OCI-LY7 (cell line): Measurements from ENCODE around the gene KRTAP9-4. TPM values are rescaled to one million over a fixed set of nuclear protein-coding genes. Genes with fewer than 3 reads are reported as not detected.
"Not testable (repeated sequence)": the region's sequence is repeated elsewhere in the genome, so short reads cannot be mapped to it uniquely, and the experiment has no call there.

Experiments
- BruUV-seq: library from RNA; stranded (reverse); fragments of 400-500 nt; replicated peaks from 2 replicates; lab custom pipeline; 2021; lab: Mats Ljungman, UMichigan
- CTCF ChIA-PET: fragments of 300-600 bp; sonication (Branson Sonifier 250); formaldehyde crosslinking; loops from one replicate; lab custom pipeline; 2022; ENCODE audit warnings: antibody characterized with exemption; ENCODE audit not compliant: unreplicated experiment; lab: Charles Lee
- POLR2A ChIA-PET: fragments of 300-600 bp; sonication (Branson Sonifier 250); formaldehyde crosslinking; loops from one replicate; lab custom pipeline; 2022; ENCODE audit warnings: antibody characterized with exemption; lab: Charles Lee
- DNase-seq: peaks from one replicate; pipeline ENCODE4 v3.0.0-alpha.2; 2015; ENCODE audit warnings: low spot score
- H2AFZ ChIP-seq: fragments of 200-600 bp; sonication (generic), shearing (Covaris generic); 2 replicates; pipeline ENCODE4 v1.6.1; 2014; ENCODE audit warnings: mild to moderate bottlenecking, antibody characterized with exemption, low read length, moderate library complexity
- H3K27ac ChIP-seq: fragments of 200-600 bp; sonication (generic); 2 replicates; pipeline ENCODE4 v1.5.1; 2014; ENCODE audit warnings: mixed run types, low read depth, mild to moderate bottlenecking, moderate library complexity, low read length, inconsistent platforms; ENCODE audit not compliant: poor library complexity, severe bottlenecking
- H3K36me3 ChIP-seq: fragments of 200-600 bp; sonication (generic); 2 replicates; pipeline ENCODE4 v1.6.1; 2014; ENCODE audit warnings: mild to moderate bottlenecking, antibody characterized with exemption, low read length, moderate library complexity, mixed read lengths; ENCODE audit not compliant: insufficient read depth
- H3K4me1 ChIP-seq: fragments of 200-600 bp; sonication (generic); 2 replicates; pipeline ENCODE4 v1.5.1; 2014; ENCODE audit warnings: mild to moderate bottlenecking, low read length; ENCODE audit not compliant: insufficient read depth, poor library complexity, severe bottlenecking
- H3K4me2 ChIP-seq: fragments of 200-600 bp; sonication (generic); 2 replicates; pipeline ENCODE4 v1.6.1; 2014; ENCODE audit warnings: mild to moderate bottlenecking, low read length
- H3K4me3 ChIP-seq: fragments of 200-600 bp; sonication (generic); 2 replicates; pipeline ENCODE4 v1.5.1; 2014; ENCODE audit warnings: mild to moderate bottlenecking, low read depth, low read length; ENCODE audit not compliant: poor library complexity, severe bottlenecking
- H3K79me2 ChIP-seq: fragments of 200-600 bp; sonication (generic); 2 replicates; pipeline ENCODE4 v1.6.1; 2016; ENCODE audit warnings: low read depth, mild to moderate bottlenecking, low read length, moderate library complexity, mixed read lengths; ENCODE audit not compliant: insufficient read depth
- H3K9me2 ChIP-seq: fragments of 200-600 bp; sonication (generic); 2 replicates; pipeline ENCODE4 v1.6.1; 2016; ENCODE audit warnings: mild to moderate bottlenecking, low read length, mixed read lengths; ENCODE audit not compliant: insufficient read depth
- H3K9me3 ChIP-seq: fragments of 200-600 bp; sonication (generic); 2 replicates; pipeline ENCODE4 v1.6.1; 2014; ENCODE audit warnings: mild to moderate bottlenecking, mixed run types, low read length, mixed read lengths
- H4K20me1 ChIP-seq: fragments of 200-600 bp; sonication (generic); 2 replicates; pipeline ENCODE4 v1.6.1; 2014; ENCODE audit warnings: mild to moderate bottlenecking, antibody characterized with exemption, low read length, moderate library complexity, mixed read lengths; ENCODE audit not compliant: insufficient read depth
- CTCF ChIP-seq: fragments of 200-600 bp; sonication (generic); conservative IDR thresholded peaks from 2 replicates; pipeline ENCODE4 v1.5.1; 2014; ENCODE audit warnings: mild to moderate bottlenecking, antibody characterized with exemption, low read length, moderate library complexity, mixed read lengths
- EZH2phosphoT487 ChIP-seq: fragments of 200-600 bp; sonication (generic); IDR thresholded peaks from 2 replicates; pipeline ENCODE4 v1.6.1; 2018; ENCODE audit warnings: low read depth, borderline replicate concordance, mild to moderate bottlenecking, mixed run types, antibody characterized with exemption, low read length, moderate library complexity, mixed read lengths
- intact Hi-C: fragments of 100-400 bp; cut with micrococcal nuclease; formaldehyde crosslinking; loops from one replicate; pipeline ENCODE4 v1.10.0; 2022; ENCODE audit not compliant: unreplicated experiment
- total RNA-seq, 2 experiments: library from RNA; depleted of rRNA in 1 of 2; stranded (reverse); fragments of >200 nt in 1 of 2; shearing (Covaris generic) in 1 of 2; gene quantifications; 2 replicates each; pipeline ENCODE4 v1.2.3, GENCODE V29; 2014 to 2022

KRTAP9-4 gene
- total RNA-seq, 2 experiments from 2014 or later = not detected

GRCh38 chr17:41215681-41216080, 33.8 kb upstream of the KRTAP9-4 start:
- CTCF ChIA-PET = no interaction called here

GRCh38 chr17:41223821-41224220, 25.7 kb upstream of the KRTAP9-4 start:
- no peaks in the 10 kb centered on the region for H3K9me3 ChIP-seq
- H3K4me1 ChIP-seq = no peaks in the 10 kb centered on the region
- no peak overlapping the region for H3K27ac ChIP-seq
- DNase-seq = no peak
- H3K4me2 ChIP-seq = no peak overlapping the region
- TF ChIP-seq CTCF (no peak), EZH2phosphoT487 (no peak)
- BruUV-seq = no TSS peak
- POLR2A ChIA-PET = no interaction called here
- no peak overlapping the region for H3K4me3 ChIP-seq
- no peaks in the 10 kb centered on the region for H3K36me3 ChIP-seq
- H3K9me2 ChIP-seq = no peaks in the 10 kb centered on the region
- no peak overlapping the region for H2AFZ ChIP-seq
- CTCF ChIA-PET = no interaction called here
- no peaks in the 10 kb centered on the region for H3K79me2 ChIP-seq
- no peaks in the 10 kb centered on the region for H4K20me1 ChIP-seq
- intact Hi-C loops = no loop called here

More at GRCh38 chr17:41215681-41216080, 33.8 kb upstream of the KRTAP9-4 start:
- Histone ChIP-seq H3K4me2 (no peak overlapping the region), H3K4me3 (no peak overlapping the region), H3K79me2 (no peaks in the 10 kb centered on the region), H3K27ac (no peak overlapping the region), H3K9me3 (no peaks in the 10 kb centered on the region), H3K4me1 (no peaks in the 10 kb centered on the region), H3K9me2 (no peaks in the 10 kb centered on the region), H4K20me1 (no peaks in the 10 kb centered on the region), H2AFZ (no peak overlapping the region), H3K36me3 (no peaks in the 10 kb centered on the region)
- no peak for TF ChIP-seq CTCF
- TF ChIP-seq EZH2phosphoT487 = no peak
- POLR2A ChIA-PET = no interaction called here
- DNase-seq = no peak
- no TSS peak for BruUV-seq
- intact Hi-C loops = no loop called here

GRCh38 chr17:41226051-41226450, 23.4 kb upstream of the KRTAP9-4 start:
- POLR2A ChIA-PET = no interaction called here

DNA sequence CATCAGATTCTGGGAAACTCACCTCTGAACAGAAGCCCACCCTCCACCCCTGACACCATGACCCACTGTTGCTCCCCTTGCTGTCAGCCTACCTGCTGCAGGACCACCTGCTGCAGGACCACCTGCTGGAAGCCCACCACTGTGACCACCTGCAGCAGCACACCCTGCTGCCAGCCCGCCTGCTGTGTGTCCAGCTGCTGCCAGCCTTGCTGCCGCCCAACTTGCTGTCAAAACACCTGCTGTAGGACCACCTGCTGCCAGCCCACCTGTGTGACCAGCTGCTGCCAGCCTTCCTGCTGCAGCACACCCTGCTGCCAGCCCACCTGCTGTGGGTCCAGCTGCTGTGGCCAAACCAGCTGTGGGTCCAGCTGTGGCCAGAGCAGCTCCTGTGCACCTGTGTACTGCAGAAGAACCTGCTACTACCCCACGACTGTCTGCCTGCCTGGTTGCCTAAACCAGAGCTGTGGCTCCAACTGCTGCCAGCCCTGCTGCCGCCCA, 22.8 kb upstream of the KRTAP9-4 start, which contains the start of gene KRTAP9-2:
Gene KRTAP9-2, plus strand, starts transcription at position 51 of the 498 bp plus-strand sequence. Its CDS starts 7 bp downstream, at position 58.
- H3K4me3 ChIP-seq, H2AFZ ChIP-seq, H3K79me2 ChIP-seq, DNase-seq, H3K36me3 ChIP-seq, H3K9me3 ChIP-seq, H3K4me1 ChIP-seq, H3K27ac ChIP-seq, H3K9me2 ChIP-seq, H4K20me1 ChIP-seq, CTCF ChIA-PET, intact Hi-C loops, BruUV-seq, H3K4me2 ChIP-seq, POLR2A ChIA-PET: not testable (repeated sequence)

More at GRCh38 chr17:41226051-41226450, 23.4 kb upstream of the KRTAP9-4 start:
- no TSS peak for BruUV-seq
- Histone ChIP-seq H3K9me3 (no peaks in the 10 kb centered on the region), H4K20me1 (no peaks in the 10 kb centered on the region), H3K4me3 (no peak overlapping the region), H2AFZ (no peak overlapping the region), H3K4me1 (no peaks in the 10 kb centered on the region), H3K79me2 (no peaks in the 10 kb centered on the region), H3K4me2 (no peak overlapping the region), H3K9me2 (no peaks in the 10 kb centered on the region), H3K27ac (no peak overlapping the region), H3K36me3 (no peaks in the 10 kb centered on the region)
- no peak for TF ChIP-seq EZH2phosphoT487
- no peak for TF ChIP-seq CTCF
- CTCF ChIA-PET = no interaction called here
- intact Hi-C loops = no loop called here
- DNase-seq = no peak
